Panc1 (cell line): Measurements from ENCODE around the gene WHAMM. TPM values are rescaled to one million over a fixed set of nuclear protein-coding genes. Genes with fewer than 3 reads are reported as not detected.

Source experiments
- ATAC-seq: fragments of 200-7000 bp; cut with Tn5 transposase; 2 replicates; pipeline ENCODE4 v1.9.1; 2020; ENCODE audit warnings: mild to moderate bottlenecking, moderate library complexity
- BruUV-seq: library from RNA; stranded (reverse); fragments of 400-500 nt; replicated peaks from 2 replicates; lab custom pipeline; 2021; lab: Mats Ljungman, UMichigan
- CTCF ChIA-PET: fragments of 300-600 bp; sonication (Branson Sonifier 250); formaldehyde crosslinking; loops from one replicate; lab custom pipeline; 2022; ENCODE audit warnings: antibody characterized with exemption; lab: Charles Lee
- POLR2A ChIA-PET: fragments of 300-600 bp; sonication (Branson Sonifier 250); formaldehyde crosslinking; loops from one replicate; lab custom pipeline; 2022; ENCODE audit warnings: antibody characterized with exemption; lab: Charles Lee
- DNase-seq: peaks from one replicate; pipeline ENCODE4 v3.0.0-alpha.2; 2010; ENCODE audit warnings: low read depth, low spot score
- H3K27ac ChIP-seq: 2 replicates; pipeline ENCODE4 v1.5.1; 2011; ENCODE audit warnings: mild to moderate bottlenecking, low read length, inconsistent platforms
- H3K27me3 ChIP-seq: fragments of 200-500 bp; sonication (Bioruptor generic); 2 replicates; pipeline ENCODE4 v1.6.0; 2014; ENCODE audit warnings: low read length, inconsistent platforms; ENCODE audit not compliant: control insufficient read depth, insufficient read depth
- H3K36me3 ChIP-seq: fragments of 200-500 bp; sonication (Bioruptor generic); 2 replicates; pipeline ENCODE4 v1.5.1; 2014; ENCODE audit warnings: inconsistent platforms, mild to moderate bottlenecking, low read length, moderate library complexity; ENCODE audit not compliant: control insufficient read depth, insufficient read depth
- H3K4me1 ChIP-seq: 2 replicates; pipeline ENCODE4 v1.5.1; 2011; ENCODE audit warnings: inconsistent platforms, mild to moderate bottlenecking, low read length, moderate library complexity; ENCODE audit not compliant: control insufficient read depth, insufficient read depth
- H3K4me3 ChIP-seq, 2 experiments: 2 replicates each; pipeline ENCODE4 v1.5.1; 2011 to 2012; ENCODE audit warnings: low read depth in 2 of 2, low read length in 2 of 2, mild to moderate bottlenecking in 2 of 2, inconsistent platforms in 1 of 2, moderate library complexity in 1 of 2
- H3K9me3 ChIP-seq: fragments of 200-500 bp; sonication (Bioruptor generic); 2 replicates; pipeline ENCODE4 v1.5.1; 2014; ENCODE audit warnings: low read depth, mild to moderate bottlenecking, inconsistent platforms, low read length, moderate library complexity; ENCODE audit not compliant: control insufficient read depth, insufficient read depth
- POLR2AphosphoS5 ChIP-seq: IDR thresholded peaks from 2 replicates; pipeline ENCODE4 v1.6.1; 2012; ENCODE audit warnings: mild to moderate bottlenecking, low read depth, low read length, moderate library complexity
- SIN3A ChIP-seq: IDR thresholded peaks from 2 replicates; pipeline ENCODE4 v1.6.1; 2012; ENCODE audit warnings: low read depth, mild to moderate bottlenecking, low read length, moderate library complexity, borderline replicate concordance; ENCODE audit not compliant: insufficient read depth
- TCF7L2 ChIP-seq: IDR thresholded peaks from 2 replicates; pipeline ENCODE4 v1.6.1; 2011; ENCODE audit warnings: mild to moderate bottlenecking, low read depth, low read length, inconsistent platforms
- in situ Hi-C: cut with HindIII; loops from 2 replicates; pipeline ENCODE4 v1.10.0; 2016; ENCODE audit warnings: low sequenced_read_pairs, low pct_unique_long_range_greater_than_20kb
- intact Hi-C: fragments of 100-400 bp; cut with micrococcal nuclease; formaldehyde crosslinking; loops from one replicate; pipeline ENCODE4 v1.10.0; 2022; ENCODE audit not compliant: unreplicated experiment
- total RNA-seq: library from RNA; stranded (reverse); gene quantifications from one replicate; pipeline ENCODE4 v1.2.1, GENCODE V29; 2021; ENCODE audit not compliant: unreplicated experiment
- TF ChIP-seq, protein P1 (sequence below), 2 experiments: IDR thresholded peaks; 2 replicates each; pipeline ENCODE4 v1.6.1; 2011 to 2012; ENCODE audit warnings: low read depth in 2 of 2, control low read depth in 1 of 2, low read length in 1 of 2, mild to moderate bottlenecking in 1 of 2, moderate library complexity in 1 of 2; ENCODE audit not compliant: insufficient read depth in 1 of 2
- TF ChIP-seq, protein P2 (sequence below): fragments of 450-650 bp; IDR thresholded peaks from 2 replicates; pipeline ENCODE4 v1.5.1; 2017; ENCODE audit warnings: mild to moderate bottlenecking

The WHAMM gene
- total RNA-seq, 1 experiment from 2014 or later, result 8.8 TPM

DNA sequence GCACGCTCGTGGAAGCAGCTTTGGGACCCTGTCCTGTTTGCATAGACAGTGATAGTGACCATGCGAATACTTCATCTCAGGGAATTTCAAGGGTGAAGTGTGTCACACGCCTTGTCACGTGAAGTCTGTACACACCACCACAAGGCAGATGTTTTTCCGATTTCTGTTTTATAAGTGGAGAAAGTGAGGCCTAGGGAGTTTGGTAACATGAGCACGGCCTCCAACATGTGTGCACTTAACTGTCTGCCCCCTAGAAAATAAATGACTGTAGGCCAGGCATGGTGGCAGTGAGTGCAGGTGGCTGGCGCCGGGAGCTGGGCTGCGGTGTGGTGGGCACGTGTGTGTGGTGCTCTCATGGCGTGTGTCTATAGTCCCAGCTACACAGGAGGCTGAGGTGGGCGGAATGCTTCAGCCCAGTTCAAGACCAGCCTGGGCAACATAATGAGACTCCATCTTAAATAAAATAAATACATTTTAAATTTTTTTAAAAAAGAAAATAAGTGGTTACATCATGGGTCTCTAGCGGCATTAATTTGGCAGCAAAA lies 42.0 kb downstream of the WHAMM start:
- Histone ChIP-seq H3K36me3 (no peaks in the 10 kb centered on the region), H3K27me3 (no peaks in the 10 kb centered on the region), H3K4me1 (no peaks in the 10 kb centered on the region), H3K27ac (no peak overlapping the region), H3K4me3 (no peak overlapping the region), H3K9me3 (no peaks in the 10 kb centered on the region)
- no TSS peak for BruUV-seq
- ATAC-seq (no peak), DNase-seq (no peak)
- intact Hi-C loops, result loop anchor here (2.0 kb wide), 1 partner anchor 149 kb away; no protein-coding TSS in a partner anchor
- ChIA-PET CTCF (no interaction called here), POLR2A (no interaction called here)
- TF ChIP-seq, protein P1, sequence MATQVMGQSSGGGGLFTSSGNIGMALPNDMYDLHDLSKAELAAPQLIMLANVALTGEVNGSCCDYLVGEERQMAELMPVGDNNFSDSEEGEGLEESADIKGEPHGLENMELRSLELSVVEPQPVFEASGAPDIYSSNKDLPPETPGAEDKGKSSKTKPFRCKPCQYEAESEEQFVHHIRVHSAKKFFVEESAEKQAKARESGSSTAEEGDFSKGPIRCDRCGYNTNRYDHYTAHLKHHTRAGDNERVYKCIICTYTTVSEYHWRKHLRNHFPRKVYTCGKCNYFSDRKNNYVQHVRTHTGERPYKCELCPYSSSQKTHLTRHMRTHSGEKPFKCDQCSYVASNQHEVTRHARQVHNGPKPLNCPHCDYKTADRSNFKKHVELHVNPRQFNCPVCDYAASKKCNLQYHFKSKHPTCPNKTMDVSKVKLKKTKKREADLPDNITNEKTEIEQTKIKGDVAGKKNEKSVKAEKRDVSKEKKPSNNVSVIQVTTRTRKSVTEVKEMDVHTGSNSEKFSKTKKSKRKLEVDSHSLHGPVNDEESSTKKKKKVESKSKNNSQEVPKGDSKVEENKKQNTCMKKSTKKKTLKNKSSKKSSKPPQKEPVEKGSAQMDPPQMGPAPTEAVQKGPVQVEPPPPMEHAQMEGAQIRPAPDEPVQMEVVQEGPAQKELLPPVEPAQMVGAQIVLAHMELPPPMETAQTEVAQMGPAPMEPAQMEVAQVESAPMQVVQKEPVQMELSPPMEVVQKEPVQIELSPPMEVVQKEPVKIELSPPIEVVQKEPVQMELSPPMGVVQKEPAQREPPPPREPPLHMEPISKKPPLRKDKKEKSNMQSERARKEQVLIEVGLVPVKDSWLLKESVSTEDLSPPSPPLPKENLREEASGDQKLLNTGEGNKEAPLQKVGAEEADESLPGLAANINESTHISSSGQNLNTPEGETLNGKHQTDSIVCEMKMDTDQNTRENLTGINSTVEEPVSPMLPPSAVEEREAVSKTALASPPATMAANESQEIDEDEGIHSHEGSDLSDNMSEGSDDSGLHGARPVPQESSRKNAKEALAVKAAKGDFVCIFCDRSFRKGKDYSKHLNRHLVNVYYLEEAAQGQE (IDR thresholded peaks at IDR 0.05; ENCODE audit: insufficient read depth in 1 of 2, low read depth in 2 of 2, low read length in 1 of 2), result no peak
- TF ChIP-seq POLR2AphosphoS5 (no peak), TCF7L2 (no peak), SIN3A (no peak)
- TF ChIP-seq, protein P2, sequence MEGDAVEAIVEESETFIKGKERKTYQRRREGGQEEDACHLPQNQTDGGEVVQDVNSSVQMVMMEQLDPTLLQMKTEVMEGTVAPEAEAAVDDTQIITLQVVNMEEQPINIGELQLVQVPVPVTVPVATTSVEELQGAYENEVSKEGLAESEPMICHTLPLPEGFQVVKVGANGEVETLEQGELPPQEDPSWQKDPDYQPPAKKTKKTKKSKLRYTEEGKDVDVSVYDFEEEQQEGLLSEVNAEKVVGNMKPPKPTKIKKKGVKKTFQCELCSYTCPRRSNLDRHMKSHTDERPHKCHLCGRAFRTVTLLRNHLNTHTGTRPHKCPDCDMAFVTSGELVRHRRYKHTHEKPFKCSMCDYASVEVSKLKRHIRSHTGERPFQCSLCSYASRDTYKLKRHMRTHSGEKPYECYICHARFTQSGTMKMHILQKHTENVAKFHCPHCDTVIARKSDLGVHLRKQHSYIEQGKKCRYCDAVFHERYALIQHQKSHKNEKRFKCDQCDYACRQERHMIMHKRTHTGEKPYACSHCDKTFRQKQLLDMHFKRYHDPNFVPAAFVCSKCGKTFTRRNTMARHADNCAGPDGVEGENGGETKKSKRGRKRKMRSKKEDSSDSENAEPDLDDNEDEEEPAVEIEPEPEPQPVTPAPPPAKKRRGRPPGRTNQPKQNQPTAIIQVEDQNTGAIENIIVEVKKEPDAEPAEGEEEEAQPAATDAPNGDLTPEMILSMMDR, result no peak
- in situ Hi-C loops, result no loop called here

DNA sequence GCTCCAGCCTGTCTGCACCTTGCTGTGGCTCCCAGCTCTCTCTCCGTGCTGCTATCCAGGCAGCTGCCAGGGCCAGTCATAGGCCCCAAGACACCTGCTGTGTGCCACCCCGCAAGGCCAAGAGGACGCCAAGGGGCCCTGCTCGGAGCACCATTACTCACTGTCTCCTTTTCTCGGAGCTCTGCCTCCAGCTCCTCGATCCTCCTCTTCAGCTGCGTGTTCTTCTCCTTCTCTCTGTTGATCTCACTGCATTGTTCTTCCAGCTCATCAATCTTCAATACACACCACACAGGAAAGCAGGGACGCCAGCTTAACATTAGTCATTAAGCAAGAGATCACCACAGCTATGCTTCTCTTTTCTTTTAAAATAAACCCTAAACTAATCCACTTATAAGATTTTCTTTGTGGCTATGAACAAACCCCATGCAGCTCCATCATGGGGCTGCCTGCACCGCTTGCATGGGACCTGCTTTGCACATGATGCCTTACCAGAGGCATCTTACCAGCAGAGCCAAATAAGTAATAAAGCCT lies 42.6 kb downstream of the WHAMM start:
- BruUV-seq, result no TSS peak
- CTCF ChIA-PET, result no interaction called here
- POLR2A ChIA-PET, result no interaction called here
- no peak overlapping the region for H3K4me3 ChIP-seq
- TF ChIP-seq POLR2AphosphoS5 (no peak), SIN3A (no peak), TCF7L2 (no peak)
- TF ChIP-seq, protein P1 (IDR thresholded peaks at IDR 0.05; ENCODE audit: insufficient read depth in 1 of 2, low read depth in 2 of 2, low read length in 1 of 2), result no peak
- TF ChIP-seq, protein P2, result no peak
- ATAC-seq (no peak), DNase-seq (no peak)
- H3K27ac ChIP-seq, result no peak overlapping the region
- H3K4me1 ChIP-seq, result no peaks in the 10 kb centered on the region
- H3K36me3 ChIP-seq, result no peaks in the 10 kb centered on the region
- H3K9me3 ChIP-seq, result no peaks in the 10 kb centered on the region
- intact Hi-C loops, result loop anchor here (2.0 kb wide), 1 partner anchor 149 kb away; no protein-coding TSS in a partner anchor
- in situ Hi-C loops, result no loop called here
- no peaks in the 10 kb centered on the region for H3K27me3 ChIP-seq
